T-helper 2 cell treated with Interferon-gamma antibody and Interleukin-4, amounts not matched to agents 5 μg/mL and 100 μg/mL, for 36 hours (primary cell): ENCODE measurements around the gene AK8.

Experiments
- DNase-seq: peaks from one replicate; pipeline ENCODE4 v3.0.0; 2021; ENCODE audit warnings: low spot score
- H3K27ac Mint-ChIP-seq: one replicate; pipeline ENCODE4 v1.8.0; 2021; ENCODE audit warnings: mild to moderate bottlenecking, mixed read lengths
- H3K27me3 Mint-ChIP-seq: one replicate; pipeline ENCODE4 v1.8.0; 2021; ENCODE audit warnings: low read depth, mixed read lengths
- H3K36me3 Mint-ChIP-seq: one replicate; pipeline ENCODE4 v1.8.0; 2021; ENCODE audit warnings: low read depth, mixed read lengths
- H3K4me1 Mint-ChIP-seq: one replicate; pipeline ENCODE4 v1.8.0; 2021; ENCODE audit warnings: low read depth, mixed read lengths
- H3K4me3 Mint-ChIP-seq: one replicate; pipeline ENCODE4 v1.8.0; 2022; ENCODE audit warnings: mild to moderate bottlenecking, moderate library complexity, mixed read lengths
- H3K9me3 Mint-ChIP-seq: one replicate; pipeline ENCODE4 v1.8.0; 2021; ENCODE audit warnings: mixed read lengths

AK8 gene

GRCh38 chr9:132708239-132708638 is 169.8 kb downstream of the AK8 start:
- H3K27ac Mint-ChIP-seq: no peak overlapping the region
- H3K27me3 Mint-ChIP-seq: peaks cover 8% of the 10 kb centered on the region
- no peaks in the 10 kb centered on the region for H3K4me1 Mint-ChIP-seq
- H3K9me3 Mint-ChIP-seq: no peaks in the 10 kb centered on the region
- no peak overlapping the region for H3K4me3 Mint-ChIP-seq
- H3K36me3 Mint-ChIP-seq: no peaks in the 10 kb centered on the region
- DNase-seq: no peak

DNA sequence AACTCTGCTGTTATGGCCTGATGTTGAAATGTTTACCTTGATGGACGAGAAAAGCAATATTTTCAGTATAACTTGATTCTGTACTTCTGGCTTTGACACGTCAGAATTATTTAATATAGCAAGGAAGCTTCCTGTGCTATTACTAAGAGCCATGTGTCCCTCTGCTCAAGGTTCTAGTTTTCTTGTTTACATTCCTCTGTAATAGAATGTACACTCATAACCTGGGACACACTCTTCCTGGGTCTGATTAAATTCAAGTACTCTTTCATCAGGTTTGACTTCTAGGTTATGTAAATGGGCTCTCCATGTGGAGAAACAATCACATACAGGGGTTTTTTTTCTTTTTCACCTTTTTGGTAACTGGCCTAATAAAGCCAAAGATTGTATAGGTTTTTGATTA is 174.7 kb downstream of the AK8 start:
- peaks cover 4% of the 10 kb centered on the region for H3K27me3 Mint-ChIP-seq
- DNase-seq: no peak
- no peaks in the 10 kb centered on the region for H3K4me1 Mint-ChIP-seq
- no peak overlapping the region for H3K27ac Mint-ChIP-seq
- H3K36me3 Mint-ChIP-seq: no peaks in the 10 kb centered on the region
- no peak overlapping the region for H3K4me3 Mint-ChIP-seq
- H3K9me3 Mint-ChIP-seq: peaks cover 4% of the 10 kb centered on the region

DNA sequence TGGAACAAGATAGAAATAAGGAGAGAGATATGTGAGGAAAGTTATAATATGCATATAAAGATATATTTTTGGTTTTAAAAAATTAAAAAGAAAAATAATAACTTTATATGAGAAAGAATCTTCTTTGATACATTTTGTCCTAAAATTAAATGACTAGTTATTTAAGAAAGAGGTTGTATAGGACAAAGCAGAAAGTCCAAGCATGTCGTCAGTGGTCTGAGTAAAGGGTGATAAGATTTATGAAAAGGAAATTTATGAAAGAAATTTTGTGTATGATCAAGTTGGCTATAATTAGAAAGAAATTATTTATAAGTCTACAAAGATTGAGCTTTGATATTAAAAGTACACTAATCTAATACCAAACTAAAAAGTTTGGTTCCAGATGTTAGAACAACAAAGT is 175.8 kb downstream of the AK8 start:
- Mint-ChIP-seq H3K4me1 (no peaks in the 10 kb centered on the region), H3K4me3 (no peak overlapping the region), H3K27me3 (peaks cover 4% of the 10 kb centered on the region), H3K27ac (no peak overlapping the region), H3K36me3 (no peaks in the 10 kb centered on the region), H3K9me3 (peaks cover 15% of the 10 kb centered on the region)
- DNase-seq: no peak

GRCh38 chr9:132699956-132700355 is 178.1 kb downstream of the AK8 start:
- no peak for DNase-seq
- peaks cover 2% of the 10 kb centered on the region for H3K36me3 Mint-ChIP-seq
- H3K4me1 Mint-ChIP-seq: no peaks in the 10 kb centered on the region
- H3K27ac Mint-ChIP-seq: no peak overlapping the region
- H3K9me3 Mint-ChIP-seq: peaks cover 34% of the 10 kb centered on the region
- H3K27me3 Mint-ChIP-seq: peaks cover 2% of the 10 kb centered on the region
- H3K4me3 Mint-ChIP-seq: no peak overlapping the region

DNA sequence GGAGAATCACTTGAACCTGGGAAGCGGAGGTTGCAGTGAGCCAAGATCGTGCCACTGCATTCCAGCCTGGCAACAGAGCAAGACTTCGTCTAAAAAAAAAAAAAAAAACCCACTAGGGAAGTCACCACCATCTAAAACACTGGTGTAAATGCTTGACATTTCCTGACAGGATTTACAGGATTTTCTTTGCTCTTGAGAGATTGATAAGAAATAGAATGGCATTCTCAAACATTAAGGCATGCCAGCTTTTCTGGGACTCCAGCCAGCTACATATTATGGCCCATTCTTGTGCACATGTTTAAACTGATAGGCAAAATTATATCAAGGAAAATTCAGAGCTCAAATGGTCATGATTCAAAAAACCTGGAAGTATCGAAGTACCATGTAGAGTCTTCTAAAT is 179.1 kb downstream of the AK8 start:
- H3K27me3 Mint-ChIP-seq: peaks cover 2% of the 10 kb centered on the region
- peaks cover 6% of the 10 kb centered on the region for H3K36me3 Mint-ChIP-seq

GRCh38 chr9:132697230-132697629 is 180.9 kb downstream of the AK8 start:
- H3K4me1 Mint-ChIP-seq: peaks cover 2% of the 10 kb centered on the region
- H3K27me3 Mint-ChIP-seq: no peaks in the 10 kb centered on the region
- peaks cover 17% of the 10 kb centered on the region for H3K36me3 Mint-ChIP-seq
- H3K4me3 Mint-ChIP-seq: no peak overlapping the region
- H3K27ac Mint-ChIP-seq: no peak overlapping the region
- DNase-seq: no peak
- H3K9me3 Mint-ChIP-seq: peaks cover 48% of the 10 kb centered on the region

More for the DNA sequence above, 179.1 kb downstream of the AK8 start:
- Mint-ChIP-seq H3K27ac (no peak overlapping the region), H3K4me1 (peaks cover 2% of the 10 kb centered on the region), H3K9me3 (peaks cover 42% of the 10 kb centered on the region), H3K4me3 (no peak overlapping the region)
- no peak for DNase-seq

- H3K9me3 Mint-ChIP-seq: peaks cover 48% of the 10 kb centered on the region
- no peak overlapping the region for H3K4me3 Mint-ChIP-seq
- H3K36me3 Mint-ChIP-seq: peaks cover 45% of the 10 kb centered on the region
- H3K27ac Mint-ChIP-seq: no peak overlapping the region
- H3K4me1 Mint-ChIP-seq: peaks cover 2% of the 10 kb centered on the region
- DNase-seq: no peak
- no peaks in the 10 kb centered on the region for H3K27me3 Mint-ChIP-seq
Measured at GRCh38 chr9:132694144-132694543, 183.9 kb downstream of the AK8 start.

GRCh38 chr9:132690696-132691095 is 187.4 kb downstream of the AK8 start:
- H3K4me3 Mint-ChIP-seq: no peak overlapping the region
- no peak overlapping the region for H3K27ac Mint-ChIP-seq
- DNase-seq: no peak
- H3K36me3 Mint-ChIP-seq: peaks cover 66% of the 10 kb centered on the region
- H3K9me3 Mint-ChIP-seq: peaks cover 18% of the 10 kb centered on the region
- H3K27me3 Mint-ChIP-seq: no peaks in the 10 kb centered on the region
- H3K4me1 Mint-ChIP-seq: peaks cover 7% of the 10 kb centered on the region

GRCh38 chr9:132683873-132684272 is 194.2 kb downstream of the AK8 start:
- H3K27me3 Mint-ChIP-seq: no peaks in the 10 kb centered on the region
- no peak overlapping the region for H3K4me3 Mint-ChIP-seq
- peaks cover 41% of the 10 kb centered on the region for H3K4me1 Mint-ChIP-seq
- DNase-seq: no peak
- H3K36me3 Mint-ChIP-seq: peaks cover 57% of the 10 kb centered on the region
- no peak overlapping the region for H3K27ac Mint-ChIP-seq
- H3K9me3 Mint-ChIP-seq: no peaks in the 10 kb centered on the region

DNA sequence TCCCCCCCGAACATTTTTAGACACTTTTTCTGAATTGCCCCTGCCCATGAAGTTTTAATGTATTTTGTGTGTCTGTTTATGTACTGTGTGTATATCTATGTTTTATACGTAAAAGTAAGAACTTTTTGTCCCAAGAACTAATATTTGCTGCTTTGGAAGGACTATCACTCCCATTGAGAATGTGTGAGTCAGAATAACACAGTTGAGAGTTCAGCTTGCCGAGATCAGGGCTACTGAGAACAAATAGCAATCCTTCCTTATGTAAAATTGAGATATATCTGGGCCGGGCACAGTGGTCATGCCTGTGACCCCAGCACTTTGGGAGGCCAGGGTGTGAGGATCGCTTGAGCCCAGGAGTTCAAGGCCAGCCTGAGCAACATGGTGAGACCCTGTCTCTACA is 196.5 kb downstream of the AK8 start:
- no peak overlapping the region for H3K4me3 Mint-ChIP-seq
- no peak overlapping the region for H3K27ac Mint-ChIP-seq
- DNase-seq: no peak
- H3K36me3 Mint-ChIP-seq: peaks cover 55% of the 10 kb centered on the region
- peaks cover 45% of the 10 kb centered on the region for H3K4me1 Mint-ChIP-seq
- H3K9me3 Mint-ChIP-seq: no peaks in the 10 kb centered on the region
- H3K27me3 Mint-ChIP-seq: no peaks in the 10 kb centered on the region

DNA sequence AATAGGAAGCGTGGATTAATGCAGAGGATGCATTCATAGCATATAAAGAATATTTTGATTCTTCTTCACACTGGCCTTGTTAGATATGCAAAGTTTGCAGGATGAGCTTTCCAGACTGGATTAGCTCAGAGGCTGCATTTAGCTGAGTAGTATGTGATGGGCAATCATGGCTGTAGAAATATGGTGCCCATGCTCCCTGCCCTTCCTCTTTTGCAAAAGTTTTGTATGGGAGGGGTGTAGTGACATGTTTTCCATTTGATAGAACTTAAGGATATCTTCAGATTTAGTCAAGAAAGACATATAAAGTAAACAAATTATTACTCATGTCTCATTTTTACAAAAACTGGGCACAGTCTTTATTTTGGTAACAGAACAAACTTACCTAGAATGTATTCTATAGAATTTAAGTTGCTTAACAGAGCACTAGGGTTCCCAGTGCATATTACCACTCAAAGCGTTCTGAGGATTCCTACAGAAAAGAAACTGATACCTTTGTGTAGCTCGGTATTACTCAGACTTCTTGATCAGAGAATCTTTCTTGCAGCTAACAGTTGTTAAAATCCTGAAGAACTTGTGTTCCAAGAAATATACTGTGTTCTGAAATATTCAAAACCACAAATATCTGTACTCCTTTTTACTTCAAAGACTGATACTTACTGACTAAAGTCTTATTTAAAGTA is 198.0 kb downstream of the AK8 start:
- peak overlapping the region; percentile 81 for H3K27ac Mint-ChIP-seq
- peaks cover 47% of the 10 kb centered on the region for H3K36me3 Mint-ChIP-seq
- peak overlapping the region; percentile 69 for H3K4me3 Mint-ChIP-seq
- peaks cover 42% of the 10 kb centered on the region for H3K4me1 Mint-ChIP-seq
- no peaks in the 10 kb centered on the region for H3K9me3 Mint-ChIP-seq
- DNase-seq: no peak
- H3K27me3 Mint-ChIP-seq: no peaks in the 10 kb centered on the region

DNA sequence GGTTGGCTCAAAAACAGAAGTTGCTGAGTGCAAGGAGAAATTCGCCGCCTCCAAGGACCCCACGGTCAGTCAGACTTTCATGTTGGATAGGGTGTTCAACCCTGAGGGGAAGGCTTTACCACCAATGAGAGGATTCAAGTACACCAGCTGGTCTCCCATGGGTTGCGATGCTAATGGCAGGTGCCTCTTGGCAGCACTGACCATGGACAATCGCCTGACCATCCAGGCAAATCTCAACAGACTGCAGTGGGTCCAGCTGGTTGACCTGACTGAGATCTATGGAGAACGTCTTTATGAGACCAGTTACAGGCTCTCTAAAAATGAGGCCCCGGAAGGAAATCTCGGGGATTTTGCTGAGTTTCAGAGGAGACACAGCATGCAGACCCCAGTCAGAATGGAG is 200.1 kb downstream of the AK8 start:
- Mint-ChIP-seq H3K27ac (no peak overlapping the region), H3K36me3 (peaks cover 39% of the 10 kb centered on the region), H3K9me3 (no peaks in the 10 kb centered on the region), H3K4me3 (no peak overlapping the region), H3K4me1 (peaks cover 38% of the 10 kb centered on the region), H3K27me3 (no peaks in the 10 kb centered on the region)
- no peak for DNase-seq
